GM23338 (cell line): ENCODE results near the gene SPEM3. TPM values are rescaled to one million over a fixed set of nuclear protein-coding genes. Genes with fewer than 3 reads are reported as not detected.

Source experiments
- ATAC-seq: fragments of 200-7000 bp; cut with Tn5 transposase; 3 replicates; pipeline ENCODE4 v1.9.1; 2020
- DNase-seq: peaks from one replicate; pipeline ENCODE4 v3.0.0-alpha.2; 2015; ENCODE audit warnings: low spot score
- H2AFZ ChIP-seq: fragments of 200-600 bp; sonication (generic); 2 replicates; pipeline ENCODE4 v1.8.0; 2016; ENCODE audit warnings: antibody characterized with exemption, mild to moderate bottlenecking, moderate library complexity
- H3F3A ChIP-seq: fragments of 200-600 bp; sonication (generic); replicated peaks from 2 replicates; pipeline ENCODE4 v1.8.0; 2017; ENCODE audit warnings: antibody characterized with exemption, mixed run types, low read depth
- H3K27ac ChIP-seq: fragments of 200-600 bp; sonication (generic); 2 replicates; pipeline ENCODE4 v1.6.1; 2016; ENCODE audit warnings: low read depth
- H3K27me3 ChIP-seq: fragments of 200-600 bp; sonication (generic); 2 replicates; pipeline ENCODE4 v1.8.0; 2016; ENCODE audit warnings: mild to moderate bottlenecking, mixed run types, moderate library complexity; ENCODE audit not compliant: insufficient read depth
- H3K36me3 ChIP-seq: fragments of 200-600 bp; sonication (generic); 2 replicates; pipeline ENCODE4 v1.8.0; 2016; ENCODE audit warnings: mild to moderate bottlenecking; ENCODE audit not compliant: insufficient read depth
- H3K4me1 ChIP-seq: fragments of 200-600 bp; sonication (generic); 2 replicates; pipeline ENCODE4 v1.8.0; 2016; ENCODE audit warnings: mild to moderate bottlenecking, moderate library complexity; ENCODE audit not compliant: insufficient read depth
- H3K4me2 ChIP-seq: fragments of 200-600 bp; sonication (generic); 2 replicates; pipeline ENCODE4 v1.7.1; 2017; ENCODE audit warnings: mixed run types
- H3K4me3 ChIP-seq: fragments of 200-600 bp; sonication (generic); 2 replicates; pipeline ENCODE4 v1.6.1; 2016; ENCODE audit warnings: mixed run types
- H3K79me2 ChIP-seq: fragments of 200-600 bp; sonication (generic); replicated peaks from 2 replicates; pipeline ENCODE4 v1.8.0; 2017; ENCODE audit warnings: mild to moderate bottlenecking; ENCODE audit not compliant: insufficient read depth
- H3K9me2 ChIP-seq: fragments of 200-600 bp; sonication (generic); 2 replicates; pipeline ENCODE4 v1.8.0; 2017; ENCODE audit not compliant: insufficient read depth
- H4K20me1 ChIP-seq: fragments of 200-600 bp; sonication (generic); replicated peaks from 2 replicates; pipeline ENCODE4 v1.8.0; 2017; ENCODE audit warnings: mild to moderate bottlenecking; ENCODE audit not compliant: insufficient read depth
- H3K27ac Mint-ChIP-seq: 2 replicates; pipeline ENCODE4 v1.8.0; 2020; ENCODE audit warnings: inconsistent platforms, mild to moderate bottlenecking, moderate library complexity, mixed read lengths
- H3K27me3 Mint-ChIP-seq: 3 replicates; pipeline ENCODE4 v1.8.0; 2022; ENCODE audit warnings: low read depth, mild to moderate bottlenecking, moderate library complexity, mixed read lengths, inconsistent platforms; ENCODE audit not compliant: insufficient read depth, poor library complexity
- H3K36me3 Mint-ChIP-seq: 3 replicates; pipeline ENCODE4 v1.8.0; 2021; ENCODE audit warnings: low read depth, mild to moderate bottlenecking, inconsistent platforms, moderate library complexity, mixed read lengths
- H3K4me1 Mint-ChIP-seq: 3 replicates; pipeline ENCODE4 v1.8.0; 2020; ENCODE audit warnings: mild to moderate bottlenecking, inconsistent platforms, mixed read lengths
- H3K4me3 Mint-ChIP-seq: 3 replicates; pipeline ENCODE4 v1.8.0; 2021; ENCODE audit warnings: moderate library complexity, mild to moderate bottlenecking, inconsistent platforms, mixed read lengths
- H3K9me3 Mint-ChIP-seq: 3 replicates; pipeline ENCODE4 v1.8.0; 2020; ENCODE audit warnings: moderate library complexity, mild to moderate bottlenecking, inconsistent platforms, mixed read lengths
- CREB1 ChIP-seq: fragments of 250-450 bp; sonication (Bioruptor Pico); IDR thresholded peaks from 2 replicates; pipeline ENCODE4 v1.5.0; 2020; ENCODE audit warnings: low read depth, mild to moderate bottlenecking, moderate library complexity
- ETS1 ChIP-seq: IDR thresholded peaks from 2 replicates; pipeline ENCODE4 v1.6.1; 2016; ENCODE audit warnings: antibody characterized with exemption
- EZH2 ChIP-seq: fragments of 200-600 bp; sonication (generic); IDR thresholded peaks from one replicate; pipeline ENCODE4 v1.8.0; 2017; ENCODE audit warnings: antibody characterized with exemption, mild to moderate bottlenecking, low read depth; ENCODE audit not compliant: unreplicated experiment
- EZH2phosphoT487 ChIP-seq: fragments of 200-600 bp; sonication (generic); IDR thresholded peaks from one replicate; pipeline ENCODE4 v1.8.1; 2018; ENCODE audit warnings: antibody characterized with exemption; ENCODE audit not compliant: unreplicated experiment
- JUNB ChIP-seq: IDR thresholded peaks from one replicate; pipeline ENCODE4 v1.6.1; 2016; ENCODE audit warnings: antibody characterized with exemption; ENCODE audit not compliant: unreplicated experiment
- NANOG ChIP-seq: IDR thresholded peaks from 2 replicates; pipeline ENCODE4 v1.6.1; 2016; ENCODE audit warnings: antibody characterized with exemption, borderline replicate concordance
- POLR2AphosphoS5 ChIP-seq: IDR thresholded peaks from 2 replicates; pipeline ENCODE4 v1.6.1; 2016; ENCODE audit warnings: antibody characterized with exemption, low read depth
- REST ChIP-seq: IDR thresholded peaks from one replicate; pipeline ENCODE4 v1.6.1; 2018; ENCODE audit warnings: antibody characterized with exemption; ENCODE audit not compliant: unreplicated experiment
- STAT1 ChIP-seq: IDR thresholded peaks from one replicate; pipeline ENCODE4 v1.6.1; 2016; ENCODE audit warnings: antibody characterized with exemption; ENCODE audit not compliant: unreplicated experiment
- ZNF114 ChIP-seq: fragments of 250-450 bp; sonication (Bioruptor Pico); IDR thresholded peaks from 2 replicates; pipeline ENCODE4 v1.5.0; 2020; ENCODE audit warnings: mild to moderate bottlenecking, moderate library complexity
- ZNF331 ChIP-seq: fragments of 250-450 bp; sonication (Bioruptor Pico); IDR thresholded peaks from 2 replicates; pipeline ENCODE4 v1.5.0; 2020; ENCODE audit warnings: low read depth, mild to moderate bottlenecking, moderate library complexity
- polyA plus RNA-seq: library from polyadenylated mRNA; unstranded; fragments of >200 nt; fragmentation: Nextera tagmentation; extraction: Ambion mirVana; gene quantifications from 2 replicates; pipeline ENCODE4 v1.2.1, GENCODE V29; 2016
- total RNA-seq: library from RNA; depleted of rRNA; stranded (reverse); fragments of >200 nt; shearing (Covaris generic); gene quantifications from 2 replicates; pipeline ENCODE4 v1.2.3, GENCODE V29; 2014
- TF ChIP-seq, protein P1 (sequence below), 2 experiments: fragments of 200-600 bp in 1 of 2; sonication (generic) in 1 of 2; conservative IDR thresholded peaks; 2 replicates each; pipeline versions ENCODE4 v1.5.1 to v1.6.1; 2016 to 2017; ENCODE audit warnings: antibody characterized with exemption in 2 of 2, low read depth in 2 of 2, mild to moderate bottlenecking in 2 of 2, moderate library complexity in 1 of 2

SPEM3 gene
- total and polyA plus RNA-seq, 2 experiments from 2014 or later, result not detected

GRCh38 chr17:7443499-7444485, 15.1 kb downstream of the SPEM3 start:
- H3K27me3 Mint-ChIP-seq, result peaks cover 48% of the 10 kb centered on the region
- TF ChIP-seq NANOG, result no peak
- no peak for TF ChIP-seq REST
- TF ChIP-seq CREB1 (CRISPR knock-in tag), result no peak
- TF ChIP-seq ZNF331 (CRISPR knock-in tag), result no peak
- no peak for TF ChIP-seq JUNB
- no peak for TF ChIP-seq STAT1
- Histone ChIP-seq H3K4me2 (peak overlapping the region; percentile 99), H3K4me1 (peaks cover 44% of the 10 kb centered on the region), H4K20me1 (peaks cover 3% of the 10 kb centered on the region; the same call in 1 of the 2 replicates), H3K4me3 (peak overlapping the region; percentile 90; the same call in 1 of the 2 replicates), H3F3A (peaks cover 39% of the 10 kb centered on the region), H3K27ac (no peak overlapping the region), H2AFZ (no peak overlapping the region), H3K36me3 (no peaks in the 10 kb centered on the region), H3K79me2 (no peaks in the 10 kb centered on the region), H3K9me2 (no peaks in the 10 kb centered on the region), H3K27me3 (peaks cover 49% of the 10 kb centered on the region)
- peaks cover 5% of the 10 kb centered on the region; the same call in 2 of the 3 replicates for H3K36me3 Mint-ChIP-seq
- H3K9me3 Mint-ChIP-seq, result no peaks in the 10 kb centered on the region; the same call in 2 of the 3 replicates
- H3K4me1 Mint-ChIP-seq, result peaks cover 38% of the 10 kb centered on the region
- peak overlapping the region; percentile 91; the same call in 2 of the 3 replicates for H3K4me3 Mint-ChIP-seq
- no peak overlapping the region for H3K27ac Mint-ChIP-seq
- ATAC-seq (no peak), DNase-seq (no peak)

DNA sequence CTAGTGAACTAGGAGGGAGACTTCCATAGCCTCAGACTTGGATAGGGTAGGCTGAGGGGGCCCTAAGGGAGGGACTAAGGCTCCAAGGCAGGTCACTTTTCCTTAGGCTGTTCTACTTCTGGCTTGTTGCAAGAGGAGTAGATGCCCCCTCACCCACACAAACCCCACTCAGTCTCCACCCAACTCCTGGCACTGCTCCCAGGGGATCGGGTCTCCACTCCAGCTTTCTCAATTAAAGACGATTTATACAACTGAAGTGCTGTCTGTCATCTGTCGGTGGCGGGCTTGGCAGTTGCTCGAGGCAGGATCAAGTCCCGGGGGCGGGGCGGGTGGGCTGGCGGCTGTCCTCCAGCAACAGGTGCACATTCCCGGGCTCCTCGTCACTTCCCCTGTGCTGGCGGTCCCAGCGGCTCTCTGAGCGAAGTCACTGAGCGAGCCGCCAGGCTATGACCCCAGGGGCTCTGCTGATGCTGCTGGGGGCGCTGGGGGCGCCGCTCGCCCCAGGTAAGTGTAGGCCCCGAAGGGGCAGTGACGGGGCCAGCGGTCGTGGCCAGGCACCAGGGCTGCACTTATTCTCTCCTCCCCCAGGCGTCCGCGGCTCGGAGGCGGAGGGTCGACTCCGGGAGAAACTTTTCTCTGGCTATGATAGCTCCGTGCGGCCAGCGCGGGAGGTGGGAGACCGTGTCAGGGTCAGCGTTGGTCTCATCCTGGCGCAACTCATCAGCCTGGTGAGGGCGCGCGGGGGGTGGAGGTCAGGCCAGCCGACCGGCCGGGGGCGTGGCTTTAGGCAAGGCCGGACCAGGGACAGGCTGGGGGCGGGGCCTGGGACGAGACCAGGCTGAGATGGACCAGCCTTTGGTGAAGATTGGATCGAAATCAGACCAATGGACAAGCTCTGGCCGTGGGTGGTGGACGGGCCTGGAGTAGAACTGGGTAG, 16.3 kb downstream of the SPEM3 start, which contains the start of gene CHRNB1:
Gene CHRNB1, plus strand, starts transcription at position 380 of the 937 bp plus-strand sequence. Its CDS starts 67 bp downstream, at position 447.
- peak; percentile 96 for DNase-seq

More for the DNA sequence above, 16.3 kb downstream of the SPEM3 start, which contains the start of gene CHRNB1:
- Histone ChIP-seq H3K36me3 (no peaks in the 10 kb centered on the region), H3K79me2 (no peaks in the 10 kb centered on the region), H3K4me3 (peak within 1 kb of the TSS; percentile 90), H3K27me3 (peaks cover 38% of the 10 kb centered on the region), H3K9me2 (no peaks in the 10 kb centered on the region), H2AFZ (peak within 1 kb of the TSS; percentile 97), H3K4me2 (peak within 1 kb of the TSS; percentile 99), H3K4me1 (peaks cover 41% of the 10 kb centered on the region), H3F3A (peaks cover 39% of the 10 kb centered on the region), H3K27ac (peak within 1 kb of the TSS; percentile 90), H4K20me1 (0 out of 2 replicates have a peak, but pooled peaks cover 3% of the 10 kb centered on the region)
- Mint-ChIP-seq H3K4me1 (peaks cover 34% of the 10 kb centered on the region), H3K4me3 (peak within 1 kb of the TSS; percentile 91), H3K9me3 (no peaks in the 10 kb centered on the region; the same call in 2 of the 3 replicates), H3K36me3 (peaks cover 9% of the 10 kb centered on the region; the same call in 2 of the 3 replicates), H3K27me3 (peaks cover 39% of the 10 kb centered on the region), H3K27ac (peak within 1 kb of the TSS; percentile 96)
- no peak for TF ChIP-seq ETS1
- TF ChIP-seq EZH2phosphoT487, result no peak
- TF ChIP-seq CREB1 (CRISPR knock-in tag), result no peak
- TF ChIP-seq, protein P1, sequence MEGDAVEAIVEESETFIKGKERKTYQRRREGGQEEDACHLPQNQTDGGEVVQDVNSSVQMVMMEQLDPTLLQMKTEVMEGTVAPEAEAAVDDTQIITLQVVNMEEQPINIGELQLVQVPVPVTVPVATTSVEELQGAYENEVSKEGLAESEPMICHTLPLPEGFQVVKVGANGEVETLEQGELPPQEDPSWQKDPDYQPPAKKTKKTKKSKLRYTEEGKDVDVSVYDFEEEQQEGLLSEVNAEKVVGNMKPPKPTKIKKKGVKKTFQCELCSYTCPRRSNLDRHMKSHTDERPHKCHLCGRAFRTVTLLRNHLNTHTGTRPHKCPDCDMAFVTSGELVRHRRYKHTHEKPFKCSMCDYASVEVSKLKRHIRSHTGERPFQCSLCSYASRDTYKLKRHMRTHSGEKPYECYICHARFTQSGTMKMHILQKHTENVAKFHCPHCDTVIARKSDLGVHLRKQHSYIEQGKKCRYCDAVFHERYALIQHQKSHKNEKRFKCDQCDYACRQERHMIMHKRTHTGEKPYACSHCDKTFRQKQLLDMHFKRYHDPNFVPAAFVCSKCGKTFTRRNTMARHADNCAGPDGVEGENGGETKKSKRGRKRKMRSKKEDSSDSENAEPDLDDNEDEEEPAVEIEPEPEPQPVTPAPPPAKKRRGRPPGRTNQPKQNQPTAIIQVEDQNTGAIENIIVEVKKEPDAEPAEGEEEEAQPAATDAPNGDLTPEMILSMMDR (conservative IDR thresholded peaks at IDR 0.05; ENCODE audit: low read depth in 2 of 2), result peak in 1 of 2 experiments; percentile 37; a peak in 2 of 4 replicates
- peak; percentile 63 for TF ChIP-seq POLR2AphosphoS5
- TF ChIP-seq EZH2, result no peak
- no peak for TF ChIP-seq ZNF114 (CRISPR knock-in tag)
- ATAC-seq, result peak; percentile 69
